K562 (cell line): ENCODE results near the gene PIGV. TPM values are rescaled to one million over a fixed set of nuclear protein-coding genes. Genes with fewer than 3 reads are reported as not detected.
"Not testable (repeated sequence)": the region's sequence is repeated elsewhere in the genome, so short reads cannot be mapped to it uniquely, and the experiment has no call there.

ENCODE experiments used
- ADNP ChIP-seq: fragments of 200-800 bp; sonication (Bioruptor generic); IDR thresholded peaks from 2 replicates; pipeline ENCODE4 v1.6.1; 2016; ENCODE audit warnings: missing genetic modification characterization, missing compliant biosample characterization
- BHLHE40 ChIP-seq: IDR thresholded peaks from 2 replicates; pipeline ENCODE4 v1.6.1; 2011; ENCODE audit warnings: low read length, improper control_type of control experiment
- CREM ChIP-seq: IDR thresholded peaks from 2 replicates; pipeline ENCODE4 v1.6.1; 2014; ENCODE audit warnings: antibody characterized with exemption, low read depth
- CTCF ChIP-seq, 3 experiments: IDR thresholded peaks in 2 of 3; conservative IDR thresholded peaks in 1 of 3; 2 replicates each; pipeline ENCODE4 v1.5.1; 2011 to 2012; ENCODE audit warnings: low read length in 3 of 3, mild to moderate bottlenecking in 3 of 3, control low read depth in 2 of 3, improper control_type of control experiment in 1 of 3, inconsistent platforms in 1 of 3, low read depth in 1 of 3, mixed read lengths in 1 of 3, moderate library complexity in 1 of 3; ENCODE audit not compliant: insufficient read depth in 2 of 3
- HDGF ChIP-seq: fragments of 450-650 bp; IDR thresholded peaks from 2 replicates; pipeline ENCODE4 v1.6.1; 2016
- JUND ChIP-seq, 2 experiments: IDR thresholded peaks; 2 replicates in 1 of 2; 3 replicates in 1 of 2; pipeline ENCODE4 v1.6.1; 2011; ENCODE audit warnings: borderline replicate concordance in 2 of 2, low read depth in 2 of 2, low read length in 2 of 2, improper control_type of control experiment in 1 of 2, missing biosample characterization in 1 of 2, missing genetic modification characterization in 1 of 2, missing genetic modification reagents in 1 of 2
- RAD21 ChIP-seq, 2 experiments: fragments of 250-450 bp in 1 of 2; fragments of 450-650 bp in 1 of 2; sonication (Bioruptor Pico) in 1 of 2; formaldehyde crosslinking in 1 of 2; IDR thresholded peaks in 1 of 2; conservative IDR thresholded peaks in 1 of 2; 2 replicates each; pipeline versions ENCODE4 v1.4.0 to v1.8.0; 2020 to 2022; ENCODE audit warnings: mild to moderate bottlenecking in 2 of 2, moderate library complexity in 1 of 2
- SMC3 ChIP-seq: conservative IDR thresholded peaks from 2 replicates; pipeline ENCODE4 v1.6.1; 2011; ENCODE audit warnings: low read depth, low read length, improper control_type of control experiment; ENCODE audit not compliant: insufficient read depth
- TEAD4 ChIP-seq, 2 experiments: sonication (generic) in 1 of 2; formaldehyde crosslinking in 1 of 2; IDR thresholded peaks; 2 replicates each; pipeline versions ENCODE4 v1.6.1 to v1.8.0; 2012 to 2022; ENCODE audit warnings: borderline replicate concordance in 1 of 2, inconsistent platforms in 1 of 2, low read length in 1 of 2, mild to moderate bottlenecking in 1 of 2, missing genetic modification reagents in 1 of 2
- VEZF1 ChIP-seq: fragments of 200-800 bp; sonication (Bioruptor generic); IDR thresholded peaks from 2 replicates; pipeline ENCODE4 v1.6.1; 2017; ENCODE audit warnings: missing genetic modification characterization, missing compliant biosample characterization
- ZBTB33 ChIP-seq: sonication (generic); formaldehyde crosslinking; IDR thresholded peaks from 2 replicates; pipeline ENCODE4 v1.8.1; 2023; ENCODE audit warnings: mild to moderate bottlenecking, missing genetic modification reagents
- ZNF384 ChIP-seq: IDR thresholded peaks from 2 replicates; pipeline ENCODE4 v1.6.1; 2012; ENCODE audit warnings: low read depth, low read length, improper control_type of control experiment
- ZNF766 ChIP-seq: fragments of 200-800 bp; sonication (Bioruptor generic); conservative IDR thresholded peaks from 2 replicates; pipeline ENCODE4 v1.6.1; 2016; ENCODE audit warnings: missing genetic modification characterization, missing compliant biosample characterization
- polyA plus RNA-seq, 8 experiments: library from polyadenylated mRNA; depleted of rRNA in 4 of 8; stranded (reverse) in 5 of 8; unstranded in 3 of 8; fragments of >200 nt; fragmentation: Nextera tagmentation in 2 of 8; fragmentation: Illumina TruSeq in 1 of 8; extraction: Ambion mirVana in 2 of 8; extraction: Trizol in 1 of 8; gene quantifications; 2 replicates each; pipeline versions ENCODE4 v1.2.1 to v1.2.3, GENCODE V29; 2011 to 2014; ENCODE audit warnings: inconsistent platforms in 1 of 8, missing spikeins in 1 of 8
- total RNA-seq, 7 experiments: library from RNA; depleted of rRNA in 6 of 7; stranded (reverse); fragments of >200 nt in 6 of 7; fragmentation: Illumina TruSeq in 2 of 7; extraction: Trizol in 2 of 7; gene quantifications; 2 replicates each; pipeline versions ENCODE4 v1.2.1 to v1.2.3, GENCODE V29; 2011 to 2021; ENCODE audit warnings: low replicate concordance in 1 of 7

The PIGV gene
- total and polyA plus RNA-seq, 9 of the 15 experiments (the other 6 are each of a cell fraction or from before 2014, with no cell fraction given), result 8.4 to 21.8 (median 11.7) TPM

- TF ChIP-seq TEAD4 (IDR thresholded peaks at IDR 0.05; ENCODE audit: low read length) (peak; percentile 19; the same call in 1 of the 2 replicates), SMC3 (peak; percentile 87), HDGF (0 out of 2 replicates have a peak, but pooled peaks have one; percentile 20), CREM (0 out of 2 replicates have a peak, but pooled peaks have one; percentile 35), JUND (IDR thresholded peaks at IDR 0.05; ENCODE audit: borderline replicate concordance, low read depth, low read length) (0 out of 2 replicates have a peak, but pooled peaks have one; percentile 30), ZBTB33 (CRISPR knock-in tag) (0 out of 2 replicates have a peak, but pooled peaks have one; percentile 22), ZNF384 (peak; percentile 98), RAD21 (CRISPR knock-in tag; conservative IDR thresholded peaks at IDR 0.05 in 1 of 2, IDR thresholded peaks at IDR 0.05 in 1 of 2) (peak; percentile 42 to 68), ZNF766 (CRISPR knock-in tag) (0 out of 2 replicates have a peak, but pooled peaks have one; percentile 22), ADNP (tag) (0 out of 2 replicates have a peak, but pooled peaks have one; percentile 40), CTCF (IDR thresholded peaks at IDR 0.05 in 2 of 3, conservative IDR thresholded peaks at IDR 0.05 in 1 of 3; ENCODE audit: insufficient read depth in 2 of 3, low read depth in 1 of 3, low read length in 3 of 3) (peak; percentile 81 to 90 (median 84)), VEZF1 (CRISPR knock-in tag) (peak; percentile 46; the same call in 1 of the 2 replicates), BHLHE40 (0 out of 2 replicates have a peak, but pooled peaks have one; percentile 45)
- not testable (repeated sequence) for TF ChIP-seq TEAD4 (CRISPR knock-in tag; IDR thresholded peaks at IDR 0.05; ENCODE audit: borderline replicate concordance); JUND (tag; IDR thresholded peaks at IDR 0.05; ENCODE audit: borderline replicate concordance, low read depth, low read length)
Measured at GRCh38 chr1:26810105-26810504, 22.4 kb downstream of the PIGV start (continued).
